HG03060 (cell line): ENCODE measurements around the gene GFPT2.

Experiments
- ATAC-seq: cut with Tn5 transposase; IDR thresholded peaks from one replicate; pipeline ENCODE4 v1.9.1; 2021; ENCODE audit warnings: low read depth, moderate number of reproducible peaks; ENCODE audit not compliant: unreplicated experiment

The GFPT2 gene

GRCh38 chr5:180289966-180290365, 63.2 kb downstream of the GFPT2 start:
- ATAC-seq = no peak

DNA sequence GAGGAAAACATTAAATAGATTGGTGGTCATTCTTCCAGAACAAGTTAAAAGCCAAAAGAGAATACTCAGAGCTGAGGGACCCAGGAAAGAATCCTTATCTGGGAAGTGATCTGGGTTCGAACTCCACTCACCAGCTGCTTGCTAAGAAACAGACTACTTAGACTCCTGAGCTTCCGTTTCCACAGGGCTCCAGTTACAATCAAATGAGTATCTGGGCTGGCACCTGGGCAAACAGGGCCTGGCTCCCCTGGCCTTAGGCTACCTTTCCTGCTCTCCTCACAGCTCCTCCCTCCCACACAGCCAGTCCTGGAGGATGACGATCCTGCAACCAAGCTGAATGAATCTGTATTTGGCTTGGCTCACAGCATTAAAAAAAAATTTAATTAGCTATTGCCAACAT, 63.7 kb downstream of the GFPT2 start:
- ATAC-seq = no peak

- no peak for ATAC-seq
These were observed 65.3 kb downstream of the GFPT2 start for GRCh38 chr5:180287868-180288267.

DNA sequence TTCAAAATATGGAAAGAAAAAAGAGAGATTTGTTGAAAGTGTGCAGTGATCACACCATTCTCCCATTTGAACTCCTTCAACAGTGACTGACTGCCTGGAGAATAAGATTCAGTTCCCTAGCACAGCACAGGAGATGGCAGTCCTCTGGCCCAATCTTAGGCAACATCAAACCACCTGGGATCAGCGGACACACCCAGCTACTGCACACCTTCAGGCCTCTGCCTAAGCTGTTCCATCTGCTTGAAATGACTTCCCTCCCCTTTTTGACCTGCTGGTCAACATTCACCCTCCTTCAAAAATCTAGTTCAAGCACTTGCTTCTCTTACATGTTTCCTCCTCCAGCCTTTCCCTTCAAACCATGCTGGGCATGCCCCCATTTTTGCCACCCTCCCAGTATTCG, 65.7 kb downstream of the GFPT2 start:
- ATAC-seq = no peak

- ATAC-seq = no peak
These were observed 69.0 kb downstream of the GFPT2 start for GRCh38 chr5:180284149-180284548.

DNA sequence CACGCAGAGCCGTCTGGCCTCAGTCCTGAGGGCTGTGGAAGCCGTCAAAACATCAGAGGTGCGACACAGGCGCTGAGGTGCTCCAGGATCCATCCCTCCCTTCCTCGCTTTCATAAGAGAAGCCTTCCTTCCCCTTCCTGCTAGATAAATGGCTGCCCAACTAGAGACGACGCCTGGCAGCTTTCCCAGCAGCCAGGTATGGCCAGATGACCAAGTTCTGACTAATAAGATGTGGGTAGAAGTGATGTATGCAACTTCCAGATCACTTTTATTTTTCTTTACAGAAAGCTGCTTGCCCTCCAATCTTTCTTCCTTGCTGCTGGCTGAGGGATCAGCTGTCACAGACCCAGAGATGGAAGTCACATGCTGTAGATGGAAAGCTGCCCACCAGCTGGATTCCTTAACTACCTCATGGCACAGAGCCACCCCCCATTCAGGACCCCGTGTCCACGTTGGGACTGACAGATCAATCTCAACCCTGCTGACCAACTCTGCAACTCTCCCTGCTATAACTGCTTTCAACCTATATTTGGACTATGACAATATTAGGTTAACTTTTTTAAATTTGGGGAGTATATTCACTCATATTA, 70.0 kb downstream of the GFPT2 start:
- no peak for ATAC-seq

DNA sequence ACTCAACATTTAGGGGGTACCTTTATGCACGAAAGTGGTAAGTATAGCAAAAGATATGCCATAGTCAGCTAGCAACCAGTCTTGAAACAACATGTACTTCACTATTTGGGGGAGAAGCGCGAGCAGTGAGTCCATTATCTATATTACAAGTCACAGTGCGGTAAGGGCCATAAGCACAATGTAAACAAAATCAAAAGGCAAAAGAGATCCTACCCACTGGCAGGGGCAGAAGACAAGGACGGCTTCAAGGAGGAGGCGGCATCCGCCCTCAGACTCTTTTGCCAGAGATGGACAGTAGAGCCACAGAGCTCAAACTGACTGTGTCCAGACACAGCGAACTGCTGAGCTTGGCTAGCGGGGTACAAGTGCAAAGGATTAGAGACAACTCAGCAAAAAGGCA, 70.9 kb downstream of the GFPT2 start:
- no peak for ATAC-seq

DNA sequence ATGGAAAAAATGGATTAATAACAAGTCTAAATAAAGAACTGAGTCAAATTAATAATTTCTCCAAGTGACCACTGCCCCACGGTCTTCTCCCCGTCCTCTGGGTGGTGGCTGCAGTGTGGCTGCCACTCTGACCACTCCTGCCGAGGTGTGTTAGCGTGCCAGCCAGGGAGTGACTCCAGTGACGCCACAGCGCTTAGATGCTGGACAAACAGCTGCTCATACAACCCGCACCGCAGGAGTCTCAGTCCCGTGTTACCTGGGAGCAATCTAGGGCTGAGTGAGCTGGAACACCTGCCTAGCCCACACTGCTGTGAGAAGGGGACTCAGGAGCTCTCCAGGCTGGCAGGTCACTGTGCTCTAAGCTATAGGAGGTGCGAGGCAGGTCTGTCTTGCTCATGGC, 71.4 kb downstream of the GFPT2 start:
- no peak for ATAC-seq

- ATAC-seq = no peak
These were observed 78.4 kb downstream of the GFPT2 start for GRCh38 chr5:180274695-180275094.

GRCh38 chr5:180271221-180271620, 81.9 kb downstream of the GFPT2 start:
- no peak for ATAC-seq

GRCh38 chr5:180259260-180259611, 93.9 kb downstream of the GFPT2 start:
- ATAC-seq = no peak

DNA sequence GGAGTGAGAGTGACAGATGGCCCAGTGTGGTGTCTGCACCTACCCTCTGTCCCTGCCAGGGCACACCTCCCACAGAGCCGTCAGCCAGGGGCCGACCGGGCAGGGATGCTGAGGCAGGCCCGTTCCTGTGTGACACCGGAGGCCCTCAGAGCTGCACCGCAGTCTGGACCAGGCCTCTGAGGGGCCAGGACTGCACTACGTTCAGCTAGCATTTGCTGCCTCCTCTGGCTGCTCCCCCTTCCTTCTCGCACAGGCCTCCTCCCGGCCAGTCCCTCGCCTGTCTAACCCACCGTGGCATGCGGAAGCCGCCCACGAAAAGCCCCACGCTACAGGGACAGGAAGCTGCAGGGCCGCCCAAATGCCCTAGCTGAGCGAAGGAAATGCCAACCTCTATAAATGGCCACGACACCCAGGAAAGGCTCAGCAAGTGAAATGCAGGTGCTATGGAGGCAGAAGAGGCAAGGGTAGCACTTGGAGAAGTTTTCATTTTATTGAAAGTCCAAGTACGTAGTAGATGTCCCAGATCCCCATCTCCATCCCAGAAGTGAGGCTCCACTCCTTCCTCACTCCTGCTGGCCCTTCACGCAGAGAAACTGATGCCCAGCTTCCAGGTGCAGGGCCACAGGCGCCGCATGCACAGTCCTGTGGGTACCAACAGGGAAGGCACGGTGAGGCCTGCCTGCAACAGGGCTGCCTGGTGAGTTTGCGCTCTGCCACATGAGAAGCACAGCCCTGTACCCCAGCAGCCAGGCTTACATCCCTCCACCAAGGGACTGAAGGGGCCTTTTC, 99.9 kb downstream of the GFPT2 start:
- no peak for ATAC-seq

GRCh38 chr5:180251887-180252286, 101.2 kb downstream of the GFPT2 start:
- ATAC-seq = no peak

- ATAC-seq = no peak
These were observed 102.0 kb downstream of the GFPT2 start for GRCh38 chr5:180251141-180251540.
